Endodermal cell (in vitro differentiated cells): ENCODE data around the gene KRT75. TPM values are rescaled to one million over a fixed set of nuclear protein-coding genes. Genes with fewer than 3 reads are reported as not detected.

Experiments used
- DNase-seq: peaks from one replicate; pipeline ENCODE4 v3.0.0-alpha.2; 2017
- H3K27ac ChIP-seq: 2 replicates; pipeline ENCODE4 v1.5.1; 2013; ENCODE audit warnings: mild to moderate bottlenecking, low read depth, low read length, moderate library complexity
- H3K27me3 ChIP-seq: 2 replicates; pipeline ENCODE4 v1.6.1; 2013; ENCODE audit warnings: mild to moderate bottlenecking, low read length, moderate library complexity; ENCODE audit not compliant: insufficient read depth, control insufficient read depth, poor library complexity, severe bottlenecking
- H3K36me3 ChIP-seq: 2 replicates; pipeline ENCODE4 v1.7.0; 2013; ENCODE audit warnings: mild to moderate bottlenecking, low read length, moderate library complexity; ENCODE audit not compliant: control insufficient read depth, insufficient read depth
- H3K4me1 ChIP-seq: one replicate; pipeline ENCODE4 v1.7.0; 2013; ENCODE audit warnings: low read length; ENCODE audit not compliant: control insufficient read depth, insufficient read depth
- H3K4me3 ChIP-seq: 2 replicates; pipeline ENCODE4 v1.5.1; 2013; ENCODE audit warnings: mild to moderate bottlenecking, low read length, moderate library complexity
- H3K9ac ChIP-seq: 2 replicates; pipeline ENCODE4 v1.6.1; 2013; ENCODE audit warnings: mild to moderate bottlenecking, low read length, moderate library complexity; ENCODE audit not compliant: poor library complexity, severe bottlenecking; ENCODE audit errors: extremely low read depth
- H3K9me3 ChIP-seq: 2 replicates; pipeline ENCODE4 v1.6.1; 2013; ENCODE audit warnings: mild to moderate bottlenecking, low read length, moderate library complexity; ENCODE audit not compliant: control insufficient read depth
- H3K27ac Mint-ChIP-seq: 2 replicates; pipeline ENCODE4 v1.8.0; 2020; ENCODE audit warnings: mixed read lengths
- H3K27me3 Mint-ChIP-seq: 2 replicates; pipeline ENCODE4 v1.8.0; 2021; ENCODE audit warnings: mild to moderate bottlenecking, mixed read lengths; ENCODE audit not compliant: insufficient read depth
- H3K36me3 Mint-ChIP-seq: 2 replicates; pipeline ENCODE4 v1.8.0; 2020; ENCODE audit warnings: low read depth, mixed read lengths
- H3K4me1 Mint-ChIP-seq: 2 replicates; pipeline ENCODE4 v1.8.0; 2020; ENCODE audit warnings: mixed read lengths
- H3K4me3 Mint-ChIP-seq: 2 replicates; pipeline ENCODE4 v1.8.0; 2020; ENCODE audit warnings: mild to moderate bottlenecking, moderate library complexity, mixed read lengths
- H3K9me3 Mint-ChIP-seq: 2 replicates; pipeline ENCODE4 v1.8.0; 2020; ENCODE audit warnings: mild to moderate bottlenecking, mixed read lengths
- WGBS, 2 experiments: methylation state at CpG; one replicate each; pipeline versions ENCODE4 v1.1.5 to v1.1.7; 2013; ENCODE audit warnings: missing lambda C conversion rate in 2 of 2, mixed read lengths in 1 of 2; ENCODE audit not compliant: insufficient coverage in 1 of 2, insufficient read length in 1 of 2; 5-methylcytosine and 5-hydroxymethylcytosine counted together
- total RNA-seq, 2 donors: library from RNA; stranded (reverse); fragmentation: NEBNext Ultra II Directional in 1 of 2; extraction: Animal tissue kit (Norgen Biotek cat#: 25700) in 1 of 2; gene quantifications; 2 replicates in 1 of 2; 3 replicates in 1 of 2; pipeline ENCODE4 v1.2.1, GENCODE V29; 2021
- TF ChIP-seq, protein P1 (sequence below): fragments of 200-600 bp; sonication (generic); conservative IDR thresholded peaks from 2 replicates; pipeline ENCODE4 v1.5.0; 2021; ENCODE audit warnings: antibody characterized with exemption, mild to moderate bottlenecking

KRT75 gene
- total RNA-seq, 2 donors from 2014 or later: not detected

GRCh38 chr12:52474212-52474611 lies 40.0 kb upstream of the KRT75 start:
- Mint-ChIP-seq H3K36me3 (no peaks in the 10 kb centered on the region), H3K27me3 (no peaks in the 10 kb centered on the region), H3K4me1 (no peaks in the 10 kb centered on the region), H3K9me3 (peaks cover 13% of the 10 kb centered on the region), H3K4me3 (no peak overlapping the region), H3K27ac (no peak overlapping the region)
- Histone ChIP-seq H3K36me3 (no peaks in the 10 kb centered on the region), H3K9ac (no peak overlapping the region), H3K4me3 (no peak overlapping the region), H3K27ac (no peak overlapping the region), H3K9me3 (peaks cover 9% of the 10 kb centered on the region), H3K4me1 (no peaks in the 10 kb centered on the region), H3K27me3 (no peaks in the 10 kb centered on the region)
- 97 to 100% methylated on average over 1 to 2 of the region's 2 CpGs for WGBS, 2 experiments
- DNase-seq: no peak
- TF ChIP-seq, protein P1, sequence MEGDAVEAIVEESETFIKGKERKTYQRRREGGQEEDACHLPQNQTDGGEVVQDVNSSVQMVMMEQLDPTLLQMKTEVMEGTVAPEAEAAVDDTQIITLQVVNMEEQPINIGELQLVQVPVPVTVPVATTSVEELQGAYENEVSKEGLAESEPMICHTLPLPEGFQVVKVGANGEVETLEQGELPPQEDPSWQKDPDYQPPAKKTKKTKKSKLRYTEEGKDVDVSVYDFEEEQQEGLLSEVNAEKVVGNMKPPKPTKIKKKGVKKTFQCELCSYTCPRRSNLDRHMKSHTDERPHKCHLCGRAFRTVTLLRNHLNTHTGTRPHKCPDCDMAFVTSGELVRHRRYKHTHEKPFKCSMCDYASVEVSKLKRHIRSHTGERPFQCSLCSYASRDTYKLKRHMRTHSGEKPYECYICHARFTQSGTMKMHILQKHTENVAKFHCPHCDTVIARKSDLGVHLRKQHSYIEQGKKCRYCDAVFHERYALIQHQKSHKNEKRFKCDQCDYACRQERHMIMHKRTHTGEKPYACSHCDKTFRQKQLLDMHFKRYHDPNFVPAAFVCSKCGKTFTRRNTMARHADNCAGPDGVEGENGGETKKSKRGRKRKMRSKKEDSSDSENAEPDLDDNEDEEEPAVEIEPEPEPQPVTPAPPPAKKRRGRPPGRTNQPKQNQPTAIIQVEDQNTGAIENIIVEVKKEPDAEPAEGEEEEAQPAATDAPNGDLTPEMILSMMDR: no peak

DNA sequence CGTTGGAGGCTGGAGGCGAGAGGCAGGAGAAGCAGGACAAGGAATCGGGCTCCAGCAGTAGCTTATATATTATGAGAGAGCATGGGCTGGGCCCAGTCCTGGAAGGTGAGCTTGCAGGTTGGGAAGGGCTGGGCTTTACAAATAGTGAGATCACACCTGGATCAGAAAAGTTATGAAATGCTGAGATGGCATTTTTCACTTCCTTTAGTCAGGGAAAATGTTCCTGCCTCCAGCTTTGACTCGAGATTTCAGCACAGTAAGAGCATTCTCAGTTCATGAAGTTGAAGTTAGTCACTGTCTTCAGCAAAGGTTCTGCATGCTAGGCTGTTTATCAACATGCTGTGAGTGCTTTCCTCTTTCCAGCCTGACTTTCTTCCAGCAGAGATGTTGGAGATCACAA lies 39.6 kb upstream of the KRT75 start, which contains the start of gene KRT6C:
TSS of gene KRT6C (minus strand) at position 38 of the 400 bp plus-strand sequence. CDS start 68 bp downstream, outside the sequence.
- no peaks in the 10 kb centered on the region for H3K27me3 ChIP-seq
- H3K27me3 Mint-ChIP-seq: no peaks in the 10 kb centered on the region
- H3K27ac Mint-ChIP-seq: no peak within 1 kb of the TSS
- WGBS, 2 experiments: 89 to 94% methylated on average over 4 of the region's 4 CpGs
- TF ChIP-seq, protein P1: no peak
- no peak within 1 kb of the TSS for H3K9ac ChIP-seq
- no peaks in the 10 kb centered on the region for H3K36me3 Mint-ChIP-seq
- no peak within 1 kb of the TSS for H3K27ac ChIP-seq
- no peak for DNase-seq
- H3K4me1 Mint-ChIP-seq: no peaks in the 10 kb centered on the region
- peaks cover 13% of the 10 kb centered on the region for H3K9me3 Mint-ChIP-seq
- peaks cover 8% of the 10 kb centered on the region for H3K9me3 ChIP-seq
- H3K4me3 Mint-ChIP-seq: no peak within 1 kb of the TSS
- no peaks in the 10 kb centered on the region for H3K36me3 ChIP-seq
- H3K4me1 ChIP-seq: no peaks in the 10 kb centered on the region
- no peak within 1 kb of the TSS for H3K4me3 ChIP-seq

GRCh38 chr12:52469853-52470252 lies 35.7 kb upstream of the KRT75 start:
- no peaks in the 10 kb centered on the region for H3K4me1 ChIP-seq
- Mint-ChIP-seq H3K9me3 (peaks cover 1% of the 10 kb centered on the region), H3K4me3 (no peak overlapping the region), H3K27ac (no peak overlapping the region), H3K4me1 (no peaks in the 10 kb centered on the region), H3K36me3 (no peaks in the 10 kb centered on the region), H3K27me3 (no peaks in the 10 kb centered on the region)
- 67 to 86% methylated on average over 3 to 4 of the region's 4 CpGs for WGBS, 2 experiments
- DNase-seq: no peak
- H3K9ac ChIP-seq: no peak overlapping the region
- H3K27me3 ChIP-seq: no peaks in the 10 kb centered on the region
- H3K9me3 ChIP-seq: no peaks in the 10 kb centered on the region
- H3K36me3 ChIP-seq: no peaks in the 10 kb centered on the region
- TF ChIP-seq, protein P1: no peak
- H3K4me3 ChIP-seq: no peak overlapping the region
- no peak overlapping the region for H3K27ac ChIP-seq
